Ovary (tissue), 9 donors: ENCODE results near the gene MAG. TPM values are rescaled to one million over a fixed set of nuclear protein-coding genes. Genes with fewer than 3 reads are reported as not detected.

ENCODE experiments used
- DNase-seq, 5 donors: peaks; one replicate each; pipeline ENCODE4 v3.0.0-alpha.2; 2019 to 2020
- H3K27ac ChIP-seq, 2 donors: fragments of 200-600 bp; one replicate each; pipeline versions ENCODE4 v1.5.1 to v1.8.0; 2019 to 2022
- H3K27me3 ChIP-seq: fragments of 200-600 bp; one replicate; pipeline ENCODE4 v1.8.0; 2022
- H3K36me3 ChIP-seq: fragments of 200-600 bp; sonication (generic); one replicate; pipeline ENCODE4 v1.5.1; 2019
- H3K4me1 ChIP-seq: one replicate; pipeline ENCODE4 v1.8.1; 2013; ENCODE audit warnings: mild to moderate bottlenecking, moderate library complexity; ENCODE audit not compliant: insufficient read depth
- H3K4me3 ChIP-seq: fragments of 200-600 bp; sonication (generic); one replicate; pipeline ENCODE4 v1.5.1; 2017
- H3K9me3 ChIP-seq, 2 donors: fragments of 200-600 bp in 1 of 2; sonication (generic) in 1 of 2; one replicate each; pipeline versions ENCODE4 v1.5.1 to v1.8.1; 2013 to 2019; ENCODE audit warnings: mild to moderate bottlenecking in 1 of 2, moderate library complexity in 1 of 2
- CTCF ChIP-seq, 3 donors: fragments of 450-650 bp in 2 of 3; fragments of 200-600 bp in 1 of 3; IDR thresholded peaks; one replicate each; pipeline versions ENCODE4 v1.5.1 to v1.8.0; 2016 to 2022; ENCODE audit warnings: antibody characterized with exemption in 3 of 3, mild to moderate bottlenecking in 1 of 3
- EP300 ChIP-seq: sonication (generic); formaldehyde crosslinking; IDR thresholded peaks from one replicate; pipeline ENCODE4 v1.6.1; 2017; ENCODE audit warnings: antibody characterized with exemption
- POLR2A ChIP-seq: fragments of 450-650 bp; IDR thresholded peaks from one replicate; pipeline ENCODE4 v1.6.1; 2017; ENCODE audit warnings: antibody characterized with exemption, mild to moderate bottlenecking, moderate library complexity
- WGBS, 3 donors: extraction: QIAGEN DNeasy Blood & Tissue Kit in 1 of 3; methylation state at CpG; one replicate each; pipeline versions ENCODE4 v1.1.5 to v1.1.7; 2013 to 2017; 5-methylcytosine and 5-hydroxymethylcytosine counted together
- intact Hi-C, 4 donors: fragments of 100-400 bp; cut with DNase I; formaldehyde crosslinking; loops; one replicate each; pipeline versions ENCODE4 v1.11.0 to v1.15.1; 2022 to 2023
- polyA plus RNA-seq, 2 donors: library from polyadenylated mRNA; stranded (reverse); fragments of 200-250 nt in 1 of 2; fragments of 350-450 nt in 1 of 2; fragmentation: Illumina TruSeq in 1 of 2; extraction: RNeasy Lipid Tissue Mini Kit (QIAGEN cat#74804) in 1 of 2; gene quantifications; one replicate each; pipeline ENCODE4 v1.2.3, GENCODE V29; 2013 to 2014
- total RNA-seq, 7 donors: library from RNA; depleted of rRNA in 2 of 7; stranded (reverse); fragments of >200 nt in 2 of 7; fragmentation: NEBNext Ultra II Directional in 3 of 7; extraction: Animal tissue kit (Norgen Biotek cat#: 25700) in 3 of 7; gene quantifications; one replicate each; pipeline versions ENCODE4 v1.1.0 to v1.2.4, GENCODE V29; 2016 to 2023
- donor health status: DM: no; HTN: no; CAD: no; lungs with moderate emphysema.
- donor health status: DM: no; HTN: no; CAD: no.
- donor health status: Bipolar disorder and iron deficiency.
- donor health status: DM: yes; HTN: yes; CAD: no.
- donor health status: DM: no; HTN: no; CAD: no.
- donor health status: DM: yes; HTN: yes; CAD: no.

MAG gene
- total and polyA plus RNA-seq, 9 donors, result 1.1 to 146 (median 94.2) TPM

GRCh38 chr19:35249146-35249847 lies 42.7 kb upstream of the MAG start:
- DNase-seq, result peak in 1 of 5 donors; percentile 28
- WGBS, 3 donors, result 2 to 4% (median 2%) methylated on average over 39 of the region's 39 CpGs
- no peak overlapping the region for H3K27ac ChIP-seq

GRCh38 chr19:35249848-35250711 lies 41.9 kb upstream of the MAG start:
- intact Hi-C loops, result no loop called here
- Histone ChIP-seq H3K4me3 (peak overlapping the region; percentile 41), H3K9me3 (peaks cover 0 to 2% of the 10 kb centered on the region in 2 donors), H3K4me1 (peaks cover 2% of the 10 kb centered on the region), H3K36me3 (no peaks in the 10 kb centered on the region), H3K27me3 (no peaks in the 10 kb centered on the region), H3K27ac (no peak overlapping the region)
- TF ChIP-seq EP300 (no peak), CTCF (IDR thresholded peaks at IDR 0.05) (no peak), POLR2A (no peak)
- DNase-seq, result peak in 1 of 5 donors; percentile 28
- WGBS, 3 donors, result 81 to 84% (median 83%) methylated on average over 34 of the region's 34 CpGs

More at GRCh38 chr19:35249146-35249847, 42.7 kb upstream of the MAG start:
- Histone ChIP-seq H3K27me3 (no peaks in the 10 kb centered on the region), H3K36me3 (no peaks in the 10 kb centered on the region), H3K9me3 (peaks cover 0 to 2% of the 10 kb centered on the region in 2 donors), H3K4me3 (peak overlapping the region; percentile 41), H3K4me1 (peaks cover 2% of the 10 kb centered on the region)
- TF ChIP-seq POLR2A (no peak), EP300 (no peak), CTCF (IDR thresholded peaks at IDR 0.05) (no peak)
- intact Hi-C loops, result no loop called here

GRCh38 chr19:35251456-35251855 lies 40.5 kb upstream of the MAG start:
- intact Hi-C loops, result no loop called here
- DNase-seq, result no peak
- Histone ChIP-seq H3K4me1 (peaks cover 2% of the 10 kb centered on the region), H3K4me3 (no peak overlapping the region), H3K36me3 (no peaks in the 10 kb centered on the region), H3K27me3 (no peaks in the 10 kb centered on the region), H3K9me3 (no peaks in the 10 kb centered on the region), H3K27ac (no peak overlapping the region)
- 75 to 94% (median 86%) methylated on average over 2 of the region's 2 CpGs for WGBS, 3 donors
- TF ChIP-seq POLR2A, result no peak
- no peak for TF ChIP-seq CTCF (IDR thresholded peaks at IDR 0.05)
- TF ChIP-seq EP300, result no peak

GRCh38 chr19:35253316-35254286 lies 38.4 kb upstream of the MAG start:
- no peaks in the 10 kb centered on the region for H3K27me3 ChIP-seq
- H3K27ac ChIP-seq, result no peak overlapping the region
- TF ChIP-seq CTCF (IDR thresholded peaks at IDR 0.05) (no peak), POLR2A (no peak), EP300 (no peak)
- no peak overlapping the region for H3K4me3 ChIP-seq
- DNase-seq, result peak in 1 of 5 donors; percentile 31
- intact Hi-C loops, result no loop called here
- WGBS, 3 donors, result 79 to 87% (median 83%) methylated on average over 9 of the region's 9 CpGs
- no peaks in the 10 kb centered on the region for H3K9me3 ChIP-seq
- H3K36me3 ChIP-seq, result no peaks in the 10 kb centered on the region
- H3K4me1 ChIP-seq, result peaks cover 2% of the 10 kb centered on the region
